GM23338 (cell line): Measurements from ENCODE around the gene ZNF469. TPM values are rescaled to one million over a fixed set of nuclear protein-coding genes. Genes with fewer than 3 reads are reported as not detected.

ENCODE experiments used
- ATAC-seq: fragments of 200-7000 bp; cut with Tn5 transposase; 3 replicates; pipeline ENCODE4 v1.9.1; 2020
- DNase-seq: peaks from one replicate; pipeline ENCODE4 v3.0.0-alpha.2; 2015; ENCODE audit warnings: low spot score
- H2AFZ ChIP-seq: fragments of 200-600 bp; sonication (generic); 2 replicates; pipeline ENCODE4 v1.8.0; 2016; ENCODE audit warnings: antibody characterized with exemption, mild to moderate bottlenecking, moderate library complexity
- H3F3A ChIP-seq: fragments of 200-600 bp; sonication (generic); replicated peaks from 2 replicates; pipeline ENCODE4 v1.8.0; 2017; ENCODE audit warnings: antibody characterized with exemption, mixed run types, low read depth
- H3K27ac ChIP-seq: fragments of 200-600 bp; sonication (generic); 2 replicates; pipeline ENCODE4 v1.6.1; 2016; ENCODE audit warnings: low read depth
- H3K27me3 ChIP-seq: fragments of 200-600 bp; sonication (generic); 2 replicates; pipeline ENCODE4 v1.8.0; 2016; ENCODE audit warnings: mild to moderate bottlenecking, mixed run types, moderate library complexity; ENCODE audit not compliant: insufficient read depth
- H3K36me3 ChIP-seq: fragments of 200-600 bp; sonication (generic); 2 replicates; pipeline ENCODE4 v1.8.0; 2016; ENCODE audit warnings: mild to moderate bottlenecking; ENCODE audit not compliant: insufficient read depth
- H3K4me1 ChIP-seq: fragments of 200-600 bp; sonication (generic); 2 replicates; pipeline ENCODE4 v1.8.0; 2016; ENCODE audit warnings: mild to moderate bottlenecking, moderate library complexity; ENCODE audit not compliant: insufficient read depth
- H3K4me2 ChIP-seq: fragments of 200-600 bp; sonication (generic); 2 replicates; pipeline ENCODE4 v1.7.1; 2017; ENCODE audit warnings: mixed run types
- H3K4me3 ChIP-seq: fragments of 200-600 bp; sonication (generic); 2 replicates; pipeline ENCODE4 v1.6.1; 2016; ENCODE audit warnings: mixed run types
- H3K79me2 ChIP-seq: fragments of 200-600 bp; sonication (generic); replicated peaks from 2 replicates; pipeline ENCODE4 v1.8.0; 2017; ENCODE audit warnings: mild to moderate bottlenecking; ENCODE audit not compliant: insufficient read depth
- H3K9me2 ChIP-seq: fragments of 200-600 bp; sonication (generic); 2 replicates; pipeline ENCODE4 v1.8.0; 2017; ENCODE audit not compliant: insufficient read depth
- H4K20me1 ChIP-seq: fragments of 200-600 bp; sonication (generic); replicated peaks from 2 replicates; pipeline ENCODE4 v1.8.0; 2017; ENCODE audit warnings: mild to moderate bottlenecking; ENCODE audit not compliant: insufficient read depth
- H3K27ac Mint-ChIP-seq: 2 replicates; pipeline ENCODE4 v1.8.0; 2020; ENCODE audit warnings: inconsistent platforms, mild to moderate bottlenecking, moderate library complexity, mixed read lengths
- H3K27me3 Mint-ChIP-seq: 3 replicates; pipeline ENCODE4 v1.8.0; 2022; ENCODE audit warnings: low read depth, mild to moderate bottlenecking, moderate library complexity, mixed read lengths, inconsistent platforms; ENCODE audit not compliant: insufficient read depth, poor library complexity
- H3K36me3 Mint-ChIP-seq: 3 replicates; pipeline ENCODE4 v1.8.0; 2021; ENCODE audit warnings: low read depth, mild to moderate bottlenecking, inconsistent platforms, moderate library complexity, mixed read lengths
- H3K4me1 Mint-ChIP-seq: 3 replicates; pipeline ENCODE4 v1.8.0; 2020; ENCODE audit warnings: mild to moderate bottlenecking, inconsistent platforms, mixed read lengths
- H3K4me3 Mint-ChIP-seq: 3 replicates; pipeline ENCODE4 v1.8.0; 2021; ENCODE audit warnings: moderate library complexity, mild to moderate bottlenecking, inconsistent platforms, mixed read lengths
- H3K9me3 Mint-ChIP-seq: 3 replicates; pipeline ENCODE4 v1.8.0; 2020; ENCODE audit warnings: moderate library complexity, mild to moderate bottlenecking, inconsistent platforms, mixed read lengths
- CREB1 ChIP-seq: fragments of 250-450 bp; sonication (Bioruptor Pico); IDR thresholded peaks from 2 replicates; pipeline ENCODE4 v1.5.0; 2020; ENCODE audit warnings: low read depth, mild to moderate bottlenecking, moderate library complexity
- JUNB ChIP-seq: IDR thresholded peaks from one replicate; pipeline ENCODE4 v1.6.1; 2016; ENCODE audit warnings: antibody characterized with exemption; ENCODE audit not compliant: unreplicated experiment
- POLR2AphosphoS5 ChIP-seq: IDR thresholded peaks from 2 replicates; pipeline ENCODE4 v1.6.1; 2016; ENCODE audit warnings: antibody characterized with exemption, low read depth
- STAT1 ChIP-seq: IDR thresholded peaks from one replicate; pipeline ENCODE4 v1.6.1; 2016; ENCODE audit warnings: antibody characterized with exemption; ENCODE audit not compliant: unreplicated experiment
- ZNF331 ChIP-seq: fragments of 250-450 bp; sonication (Bioruptor Pico); IDR thresholded peaks from 2 replicates; pipeline ENCODE4 v1.5.0; 2020; ENCODE audit warnings: low read depth, mild to moderate bottlenecking, moderate library complexity
- polyA plus RNA-seq: library from polyadenylated mRNA; unstranded; fragments of >200 nt; fragmentation: Nextera tagmentation; extraction: Ambion mirVana; gene quantifications from 2 replicates; pipeline ENCODE4 v1.2.1, GENCODE V29; 2016
- total RNA-seq: library from RNA; depleted of rRNA; stranded (reverse); fragments of >200 nt; shearing (Covaris generic); gene quantifications from 2 replicates; pipeline ENCODE4 v1.2.3, GENCODE V29; 2014
- TF ChIP-seq, protein P1 (sequence below): fragments of 250-450 bp; sonication (Bioruptor Pico); IDR thresholded peaks from 2 replicates; pipeline ENCODE4 v1.5.0; 2020; ENCODE audit warnings: mild to moderate bottlenecking, moderate library complexity
- TF ChIP-seq, protein P2 (sequence below): IDR thresholded peaks from 2 replicates; pipeline ENCODE4 v1.6.1; 2016; ENCODE audit warnings: antibody characterized with exemption

The ZNF469 gene
- total and polyA plus RNA-seq, 2 experiments from 2014 or later = 0.23 to 1.9 TPM

DNA sequence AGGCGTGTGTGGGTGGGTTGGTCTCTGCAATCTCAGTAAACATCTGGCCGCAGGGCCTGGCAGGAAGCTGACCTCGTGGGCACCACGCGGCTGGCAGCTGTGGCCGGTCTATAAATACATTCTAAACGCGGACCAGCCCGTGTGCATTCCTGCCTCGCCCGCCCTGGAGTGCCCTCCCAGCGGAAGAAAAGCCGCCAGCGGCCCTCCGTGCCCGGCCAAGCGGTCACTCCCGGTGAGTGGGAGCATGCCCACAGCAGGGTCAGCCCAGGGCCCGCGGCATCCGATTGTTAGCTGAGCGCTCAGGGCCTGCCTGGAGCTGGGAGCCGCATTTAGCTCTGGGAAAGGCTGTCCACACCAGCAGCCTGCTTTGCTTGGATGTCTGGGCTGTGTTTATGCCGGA is 10.3 kb downstream of the ZNF469 start (continued):
- TF ChIP-seq, protein P1, sequence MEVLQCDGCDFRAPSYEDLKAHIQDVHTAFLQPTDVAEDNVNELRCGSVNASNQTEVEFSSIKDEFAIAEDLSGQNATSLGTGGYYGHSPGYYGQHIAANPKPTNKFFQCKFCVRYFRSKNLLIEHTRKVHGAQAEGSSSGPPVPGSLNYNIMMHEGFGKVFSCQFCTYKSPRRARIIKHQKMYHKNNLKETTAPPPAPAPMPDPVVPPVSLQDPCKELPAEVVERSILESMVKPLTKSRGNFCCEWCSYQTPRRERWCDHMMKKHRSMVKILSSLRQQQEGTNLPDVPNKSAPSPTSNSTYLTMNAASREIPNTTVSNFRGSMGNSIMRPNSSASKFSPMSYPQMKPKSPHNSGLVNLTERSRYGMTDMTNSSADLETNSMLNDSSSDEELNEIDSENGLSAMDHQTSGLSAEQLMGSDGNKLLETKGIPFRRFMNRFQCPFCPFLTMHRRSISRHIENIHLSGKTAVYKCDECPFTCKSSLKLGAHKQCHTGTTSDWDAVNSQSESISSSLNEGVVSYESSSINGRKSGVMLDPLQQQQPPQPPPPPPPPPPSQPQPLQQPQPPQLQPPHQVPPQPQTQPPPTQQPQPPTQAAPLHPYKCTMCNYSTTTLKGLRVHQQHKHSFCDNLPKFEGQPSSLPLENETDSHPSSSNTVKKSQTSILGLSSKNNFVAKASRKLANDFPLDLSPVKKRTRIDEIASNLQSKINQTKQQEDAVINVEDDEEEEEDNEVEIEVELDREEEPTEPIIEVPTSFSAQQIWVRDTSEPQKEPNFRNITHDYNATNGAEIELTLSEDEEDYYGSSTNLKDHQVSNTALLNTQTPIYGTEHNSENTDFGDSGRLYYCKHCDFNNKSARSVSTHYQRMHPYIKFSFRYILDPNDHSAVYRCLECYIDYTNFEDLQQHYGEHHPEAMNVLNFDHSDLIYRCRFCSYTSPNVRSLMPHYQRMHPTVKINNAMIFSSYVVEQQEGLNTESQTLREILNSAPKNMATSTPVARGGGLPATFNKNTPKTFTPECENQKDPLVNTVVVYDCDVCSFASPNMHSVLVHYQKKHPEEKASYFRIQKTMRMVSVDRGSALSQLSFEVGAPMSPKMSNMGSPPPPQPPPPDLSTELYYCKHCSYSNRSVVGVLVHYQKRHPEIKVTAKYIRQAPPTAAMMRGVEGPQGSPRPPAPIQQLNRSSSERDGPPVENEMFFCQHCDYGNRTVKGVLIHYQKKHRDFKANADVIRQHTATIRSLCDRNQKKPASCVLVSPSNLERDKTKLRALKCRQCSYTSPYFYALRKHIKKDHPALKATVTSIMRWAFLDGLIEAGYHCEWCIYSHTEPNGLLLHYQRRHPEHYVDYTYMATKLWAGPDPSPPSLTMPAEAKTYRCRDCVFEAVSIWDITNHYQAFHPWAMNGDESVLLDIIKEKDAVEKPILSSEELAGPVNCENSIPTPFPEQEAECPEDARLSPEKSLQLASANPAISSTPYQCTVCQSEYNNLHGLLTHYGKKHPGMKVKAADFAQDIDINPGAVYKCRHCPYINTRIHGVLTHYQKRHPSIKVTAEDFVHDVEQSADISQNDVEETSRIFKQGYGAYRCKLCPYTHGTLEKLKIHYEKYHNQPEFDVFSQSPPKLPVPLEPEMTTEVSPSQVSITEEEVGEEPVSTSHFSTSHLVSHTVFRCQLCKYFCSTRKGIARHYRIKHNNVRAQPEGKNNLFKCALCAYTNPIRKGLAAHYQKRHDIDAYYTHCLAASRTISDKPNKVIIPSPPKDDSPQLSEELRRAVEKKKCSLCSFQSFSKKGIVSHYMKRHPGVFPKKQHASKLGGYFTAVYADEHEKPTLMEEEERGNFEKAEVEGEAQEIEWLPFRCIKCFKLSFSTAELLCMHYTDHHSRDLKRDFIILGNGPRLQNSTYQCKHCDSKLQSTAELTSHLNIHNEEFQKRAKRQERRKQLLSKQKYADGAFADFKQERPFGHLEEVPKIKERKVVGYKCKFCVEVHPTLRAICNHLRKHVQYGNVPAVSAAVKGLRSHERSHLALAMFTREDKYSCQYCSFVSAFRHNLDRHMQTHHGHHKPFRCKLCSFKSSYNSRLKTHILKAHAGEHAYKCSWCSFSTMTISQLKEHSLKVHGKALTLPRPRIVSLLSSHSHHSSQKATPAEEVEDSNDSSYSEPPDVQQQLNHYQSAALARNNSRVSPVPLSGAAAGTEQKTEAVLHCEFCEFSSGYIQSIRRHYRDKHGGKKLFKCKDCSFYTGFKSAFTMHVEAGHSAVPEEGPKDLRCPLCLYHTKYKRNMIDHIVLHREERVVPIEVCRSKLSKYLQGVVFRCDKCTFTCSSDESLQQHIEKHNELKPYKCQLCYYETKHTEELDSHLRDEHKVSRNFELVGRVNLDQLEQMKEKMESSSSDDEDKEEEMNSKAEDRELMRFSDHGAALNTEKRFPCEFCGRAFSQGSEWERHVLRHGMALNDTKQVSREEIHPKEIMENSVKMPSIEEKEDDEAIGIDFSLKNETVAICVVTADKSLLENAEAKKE (CRISPR knock-in tag) = no peak
- TF ChIP-seq JUNB = no peak
- TF ChIP-seq, protein P2, sequence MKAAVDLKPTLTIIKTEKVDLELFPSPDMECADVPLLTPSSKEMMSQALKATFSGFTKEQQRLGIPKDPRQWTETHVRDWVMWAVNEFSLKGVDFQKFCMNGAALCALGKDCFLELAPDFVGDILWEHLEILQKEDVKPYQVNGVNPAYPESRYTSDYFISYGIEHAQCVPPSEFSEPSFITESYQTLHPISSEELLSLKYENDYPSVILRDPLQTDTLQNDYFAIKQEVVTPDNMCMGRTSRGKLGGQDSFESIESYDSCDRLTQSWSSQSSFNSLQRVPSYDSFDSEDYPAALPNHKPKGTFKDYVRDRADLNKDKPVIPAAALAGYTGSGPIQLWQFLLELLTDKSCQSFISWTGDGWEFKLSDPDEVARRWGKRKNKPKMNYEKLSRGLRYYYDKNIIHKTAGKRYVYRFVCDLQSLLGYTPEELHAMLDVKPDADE = no peak
- TF ChIP-seq CREB1 (CRISPR knock-in tag) = no peak
- no peak for TF ChIP-seq STAT1

GRCh38 chr16:88393571-88393970 is 10.8 kb downstream of the ZNF469 start:
- Histone ChIP-seq H3K36me3 (no peaks in the 10 kb centered on the region), H3K27ac (no peak overlapping the region), H3K4me3 (no peak overlapping the region), H2AFZ (no peak overlapping the region), H3F3A (no peaks in the 10 kb centered on the region), H3K4me1 (no peaks in the 10 kb centered on the region), H4K20me1 (no peaks in the 10 kb centered on the region), H3K4me2 (no peak overlapping the region), H3K9me2 (no peaks in the 10 kb centered on the region), H3K27me3 (no peaks in the 10 kb centered on the region), H3K79me2 (no peaks in the 10 kb centered on the region)
- Mint-ChIP-seq H3K4me3 (no peak overlapping the region), H3K36me3 (peaks cover 9% of the 10 kb centered on the region; the same call in 2 of the 3 replicates), H3K9me3 (peaks cover 12% of the 10 kb centered on the region), H3K27me3 (peaks cover 7% of the 10 kb centered on the region), H3K27ac (no peak overlapping the region), H3K4me1 (no peaks in the 10 kb centered on the region)
- DNase-seq (no peak), ATAC-seq (no peak)
- TF ChIP-seq, protein P1 (CRISPR knock-in tag) = no peak
- TF ChIP-seq POLR2AphosphoS5 (no peak), ZNF331 (CRISPR knock-in tag) (no peak), CREB1 (CRISPR knock-in tag) (no peak)
